Dendritic cell treated with granulocyte-macrophage colony-stimulating factor and Interleukin-4, amounts not matched to agents 40 ng/mL and 50 ng/mL, for 4 days (primary cell): ENCODE measurements around the gene SLC6A19.

Experiments used
- H3K27ac Mint-ChIP-seq: one replicate; pipeline ENCODE4 v1.8.0; 2022; ENCODE audit warnings: mild to moderate bottlenecking, mixed read lengths
- H3K27me3 Mint-ChIP-seq: one replicate; pipeline ENCODE4 v1.8.0; 2022; ENCODE audit warnings: mild to moderate bottlenecking, mixed read lengths
- H3K36me3 Mint-ChIP-seq: one replicate; pipeline ENCODE4 v1.8.0; 2022; ENCODE audit warnings: low read depth, mixed read lengths
- H3K4me1 Mint-ChIP-seq: one replicate; pipeline ENCODE4 v1.8.0; 2022; ENCODE audit warnings: low read depth, mixed read lengths
- H3K4me3 Mint-ChIP-seq: one replicate; pipeline ENCODE4 v1.8.0; 2022; ENCODE audit warnings: mild to moderate bottlenecking, moderate library complexity, mixed read lengths
- H3K9me3 Mint-ChIP-seq: one replicate; pipeline ENCODE4 v1.8.0; 2022; ENCODE audit warnings: mixed read lengths
- intact Hi-C: fragments of 100-400 bp; cut with micrococcal nuclease; formaldehyde crosslinking; loops from one replicate; pipeline ENCODE4 v1.15.0; 2022

The SLC6A19 gene

DNA sequence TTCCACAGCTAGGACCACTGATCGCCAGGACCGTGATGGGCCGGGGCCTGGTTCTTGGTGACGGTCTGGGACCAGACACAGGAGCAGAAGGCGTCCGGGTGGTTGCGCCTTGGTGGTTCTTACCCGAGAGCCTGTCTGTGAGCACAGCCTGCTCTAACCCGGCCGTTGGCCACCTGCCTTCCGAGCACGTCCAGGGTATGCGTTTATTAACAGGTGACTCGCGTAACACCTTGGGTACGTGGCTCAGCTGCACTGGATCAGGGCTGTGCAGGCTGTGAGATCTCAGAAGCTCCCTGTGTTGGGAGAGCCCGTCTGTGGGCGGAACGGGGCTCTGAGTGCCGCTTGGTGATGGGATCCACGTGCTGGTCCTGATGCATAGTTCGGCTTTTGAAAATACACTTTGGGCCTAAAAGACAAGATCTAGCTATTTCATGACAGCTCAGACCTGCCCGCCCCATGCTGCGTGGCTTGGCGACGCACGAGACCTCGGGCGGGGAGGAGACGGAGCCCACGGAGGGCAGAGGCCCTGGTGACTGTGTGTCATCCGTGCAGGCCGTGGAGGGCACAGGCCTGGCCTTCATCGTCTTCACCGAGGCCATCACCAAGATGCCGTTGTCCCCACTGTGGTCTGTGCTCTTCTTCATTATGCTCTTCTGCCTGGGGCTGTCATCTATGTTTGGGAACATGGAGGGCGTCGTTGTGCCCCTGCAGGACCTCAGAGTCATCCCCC is 17.1 kb downstream of the SLC6A19 start:
- intact Hi-C loops: no loop called here
- H3K27ac Mint-ChIP-seq: no peak overlapping the region
- no peaks in the 10 kb centered on the region for H3K9me3 Mint-ChIP-seq
- H3K36me3 Mint-ChIP-seq: no peaks in the 10 kb centered on the region
- no peaks in the 10 kb centered on the region for H3K27me3 Mint-ChIP-seq
- no peaks in the 10 kb centered on the region for H3K4me1 Mint-ChIP-seq
- no peak overlapping the region for H3K4me3 Mint-ChIP-seq

DNA sequence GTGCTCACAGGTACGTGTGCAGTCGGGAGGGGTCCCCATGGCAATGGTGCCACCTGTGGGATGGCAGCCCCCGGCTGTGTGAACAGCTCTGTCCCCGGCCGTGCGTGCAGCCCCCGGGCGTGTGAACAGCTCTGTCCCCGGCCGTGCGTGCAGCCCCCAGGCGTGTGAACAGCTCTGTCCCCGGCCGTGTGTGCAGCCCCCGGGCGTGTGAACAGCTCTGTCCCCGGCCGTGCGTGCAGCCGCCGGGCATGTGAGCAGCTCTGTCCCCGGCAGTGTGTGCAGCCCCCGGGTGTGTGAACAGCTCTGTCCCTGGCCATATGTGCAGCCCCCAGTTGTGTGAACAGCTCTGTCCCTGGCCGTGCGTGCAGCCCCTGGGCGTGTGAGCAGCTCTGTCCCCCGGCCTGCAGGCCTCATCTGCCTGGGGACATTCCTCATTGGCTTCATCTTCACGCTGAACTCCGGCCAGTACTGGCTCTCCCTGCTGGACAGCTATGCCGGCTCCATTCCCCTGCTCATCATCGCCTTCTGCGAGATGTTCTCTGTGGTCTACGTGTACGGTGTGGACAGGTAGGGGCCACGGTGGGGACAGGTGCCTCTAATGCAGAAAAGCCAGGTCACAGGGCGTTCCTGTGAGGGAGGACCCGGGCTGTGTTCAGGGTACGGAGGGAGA is 17.8 kb downstream of the SLC6A19 start:
- no peaks in the 10 kb centered on the region for H3K9me3 Mint-ChIP-seq
- no peak overlapping the region for H3K27ac Mint-ChIP-seq
- intact Hi-C loops: no loop called here

DNA sequence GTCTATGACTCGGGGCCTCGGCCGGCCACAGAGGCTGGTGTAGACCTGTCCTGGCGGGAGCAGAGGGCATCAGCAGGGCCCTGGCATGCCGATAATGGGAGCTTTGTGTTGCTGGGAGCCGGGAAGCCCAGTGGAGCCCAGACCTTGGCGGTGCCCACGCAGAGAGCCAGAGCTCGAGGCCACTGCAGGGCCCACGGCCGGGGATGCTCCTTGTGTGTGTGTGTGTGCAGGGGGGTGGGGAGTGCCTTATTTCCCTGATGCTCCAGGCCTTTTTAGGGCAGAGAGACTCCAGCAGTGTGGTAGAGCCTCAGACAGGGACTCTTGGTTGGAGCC is 18.3 kb downstream of the SLC6A19 start:
- intact Hi-C loops: no loop called here
- H3K4me1 Mint-ChIP-seq: no peaks in the 10 kb centered on the region
- no peaks in the 10 kb centered on the region for H3K9me3 Mint-ChIP-seq
- no peak overlapping the region for H3K27ac Mint-ChIP-seq
- no peak overlapping the region for H3K4me3 Mint-ChIP-seq
- H3K36me3 Mint-ChIP-seq: no peaks in the 10 kb centered on the region
- no peaks in the 10 kb centered on the region for H3K27me3 Mint-ChIP-seq

More for the DNA sequence above, 17.8 kb downstream of the SLC6A19 start:
- no peak overlapping the region for H3K4me3 Mint-ChIP-seq
- H3K36me3 Mint-ChIP-seq: no peaks in the 10 kb centered on the region
- no peaks in the 10 kb centered on the region for H3K27me3 Mint-ChIP-seq
- no peaks in the 10 kb centered on the region for H3K4me1 Mint-ChIP-seq

DNA sequence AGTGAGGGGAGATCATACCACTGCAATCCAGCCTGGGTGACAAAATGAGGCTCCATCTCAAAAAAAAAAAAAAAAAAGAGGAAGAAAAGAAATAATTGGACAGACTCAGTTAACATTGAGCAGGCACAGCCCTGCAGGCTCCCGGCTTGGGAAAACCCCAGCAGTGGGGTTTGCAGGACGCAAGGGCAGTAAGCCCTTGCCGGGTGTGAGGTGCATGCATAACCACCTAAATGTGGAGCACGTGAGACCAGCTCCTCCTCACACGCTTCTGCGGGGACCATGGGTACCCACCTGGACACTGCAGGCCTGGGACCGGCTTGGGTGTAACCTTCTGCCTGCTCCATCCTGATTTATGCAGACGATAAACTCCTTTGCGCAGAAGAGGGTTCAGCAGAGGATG is 19.0 kb downstream of the SLC6A19 start:
- intact Hi-C loops: no loop called here
- Mint-ChIP-seq H3K9me3 (no peaks in the 10 kb centered on the region), H3K4me3 (no peak overlapping the region), H3K4me1 (no peaks in the 10 kb centered on the region), H3K36me3 (no peaks in the 10 kb centered on the region), H3K27ac (no peak overlapping the region), H3K27me3 (no peaks in the 10 kb centered on the region)

DNA sequence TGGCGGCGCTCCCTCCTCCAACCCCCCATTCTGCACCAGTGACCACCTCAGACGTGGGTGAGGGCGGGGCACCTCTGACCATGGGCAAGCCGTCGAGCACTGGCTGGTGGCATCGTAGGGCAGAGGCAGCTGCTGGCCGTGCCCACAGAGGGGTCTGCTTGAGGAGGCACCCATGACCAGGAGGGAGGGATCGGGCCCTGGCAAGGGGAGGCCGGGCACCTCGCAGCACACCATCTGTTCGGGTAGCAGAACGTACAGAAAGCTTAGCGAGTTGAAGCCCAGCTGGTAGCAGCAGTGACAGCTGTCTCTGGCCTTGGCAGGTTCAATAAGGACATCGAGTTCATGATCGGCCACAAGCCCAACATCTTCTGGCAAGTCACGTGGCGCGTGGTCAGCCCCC is 19.4 kb downstream of the SLC6A19 start:
- H3K4me1 Mint-ChIP-seq: no peaks in the 10 kb centered on the region
- H3K4me3 Mint-ChIP-seq: no peak overlapping the region
- no peaks in the 10 kb centered on the region for H3K27me3 Mint-ChIP-seq
- intact Hi-C loops: no loop called here
- H3K27ac Mint-ChIP-seq: no peak overlapping the region
- H3K9me3 Mint-ChIP-seq: no peaks in the 10 kb centered on the region
- no peaks in the 10 kb centered on the region for H3K36me3 Mint-ChIP-seq

DNA sequence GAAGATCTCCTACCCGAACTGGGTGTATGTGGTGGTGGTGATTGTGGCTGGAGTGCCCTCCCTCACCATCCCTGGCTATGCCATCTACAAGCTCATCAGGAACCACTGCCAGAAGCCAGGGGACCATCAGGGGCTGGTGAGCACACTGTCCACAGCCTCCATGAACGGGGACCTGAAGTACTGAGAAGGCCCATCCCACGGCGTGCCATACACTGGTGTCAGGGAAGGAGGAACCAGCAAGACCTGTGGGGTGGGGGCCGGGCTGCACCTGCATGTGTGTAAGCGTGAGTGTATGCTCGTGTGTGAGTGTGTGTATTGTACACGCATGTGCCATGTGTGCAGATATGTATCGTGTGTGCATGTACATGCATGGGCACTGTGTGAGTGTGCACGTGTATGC is 20.3 kb downstream of the SLC6A19 start:
- intact Hi-C loops: no loop called here
- peaks cover under 1% of the 10 kb centered on the region for H3K27me3 Mint-ChIP-seq
- no peaks in the 10 kb centered on the region for H3K9me3 Mint-ChIP-seq
- H3K4me1 Mint-ChIP-seq: no peaks in the 10 kb centered on the region
- H3K27ac Mint-ChIP-seq: no peak overlapping the region
- no peak overlapping the region for H3K4me3 Mint-ChIP-seq
- H3K36me3 Mint-ChIP-seq: no peaks in the 10 kb centered on the region

DNA sequence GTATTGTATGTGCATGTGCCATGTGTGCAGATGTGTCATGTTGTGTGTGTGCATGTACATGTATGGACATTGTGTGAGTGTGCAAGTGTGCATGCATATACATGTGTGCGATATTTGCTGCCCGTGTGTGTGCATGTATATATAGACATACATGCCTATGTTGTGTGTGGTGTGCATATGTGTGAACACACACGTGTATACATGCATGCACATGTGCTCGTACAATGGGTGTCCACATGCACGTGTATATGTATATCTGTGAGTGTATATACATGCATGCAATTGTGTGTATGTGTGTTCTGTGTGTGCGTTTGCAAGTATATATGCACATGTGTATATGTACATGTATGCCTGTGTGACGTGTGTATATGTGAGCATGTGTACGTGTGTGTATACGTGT is 20.8 kb downstream of the SLC6A19 start:
- Mint-ChIP-seq H3K27me3 (peaks cover 4% of the 10 kb centered on the region), H3K27ac (no peak overlapping the region), H3K4me1 (no peaks in the 10 kb centered on the region), H3K4me3 (no peak overlapping the region), H3K9me3 (no peaks in the 10 kb centered on the region), H3K36me3 (no peaks in the 10 kb centered on the region)
- intact Hi-C loops: no loop called here

DNA sequence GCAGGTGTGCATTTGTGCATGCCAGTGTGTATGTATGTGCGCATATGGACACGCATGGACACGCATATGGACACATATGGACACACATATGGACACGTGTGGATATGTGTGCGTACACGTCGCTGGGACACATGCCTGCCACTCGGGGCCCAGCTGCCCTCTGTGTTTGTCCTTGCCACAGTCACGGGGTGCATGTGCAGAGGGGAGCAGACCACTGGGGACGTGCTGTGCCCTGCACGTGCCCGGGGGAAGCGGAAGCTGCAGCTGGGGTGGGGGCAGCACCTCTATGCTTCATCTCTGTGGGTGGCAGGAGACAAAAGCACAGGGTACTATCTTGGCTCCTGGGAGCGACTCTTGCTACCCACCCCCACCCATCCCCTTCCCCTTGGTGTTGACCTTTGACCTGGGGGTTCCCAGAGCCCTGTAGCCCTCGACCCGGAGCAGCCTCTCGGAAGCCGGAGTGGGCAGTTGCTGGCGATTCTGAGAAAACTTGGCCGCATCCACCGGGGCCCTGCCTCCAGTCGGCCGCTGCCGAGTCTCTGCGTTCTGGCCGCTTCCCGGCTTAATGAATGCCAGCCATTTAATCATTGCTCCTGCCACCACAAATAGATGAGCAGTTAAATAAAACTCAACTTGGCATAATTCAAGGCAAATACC is 21.4 kb downstream of the SLC6A19 start:
- Mint-ChIP-seq H3K9me3 (no peaks in the 10 kb centered on the region), H3K36me3 (no peaks in the 10 kb centered on the region), H3K4me1 (no peaks in the 10 kb centered on the region), H3K27me3 (peaks cover 6% of the 10 kb centered on the region), H3K27ac (no peak overlapping the region), H3K4me3 (no peak overlapping the region)
- intact Hi-C loops: no loop called here

DNA sequence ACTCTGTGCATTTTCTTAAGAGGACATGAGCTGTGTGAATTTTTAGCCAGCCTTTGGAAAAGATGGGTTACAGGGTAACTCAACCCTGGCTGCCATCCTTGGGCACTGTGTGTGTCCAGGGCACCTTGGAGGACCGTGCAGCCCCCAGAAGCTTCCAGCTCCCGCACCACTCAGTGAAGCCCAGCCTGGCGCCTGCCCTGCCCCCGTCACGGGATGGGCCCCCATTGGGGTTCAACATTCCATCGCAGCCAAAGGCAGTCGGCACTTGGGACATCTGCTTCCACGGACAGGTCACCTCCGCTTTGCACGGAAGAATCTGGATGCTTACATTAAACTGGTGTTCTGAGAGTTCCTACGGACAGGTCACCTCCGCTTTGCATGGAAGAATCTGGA is 21.9 kb downstream of the SLC6A19 start:
- Mint-ChIP-seq H3K4me3 (no peak overlapping the region), H3K9me3 (no peaks in the 10 kb centered on the region), H3K27me3 (peaks cover 11% of the 10 kb centered on the region), H3K4me1 (no peaks in the 10 kb centered on the region), H3K36me3 (no peaks in the 10 kb centered on the region), H3K27ac (no peak overlapping the region)
- intact Hi-C loops: no loop called here

DNA sequence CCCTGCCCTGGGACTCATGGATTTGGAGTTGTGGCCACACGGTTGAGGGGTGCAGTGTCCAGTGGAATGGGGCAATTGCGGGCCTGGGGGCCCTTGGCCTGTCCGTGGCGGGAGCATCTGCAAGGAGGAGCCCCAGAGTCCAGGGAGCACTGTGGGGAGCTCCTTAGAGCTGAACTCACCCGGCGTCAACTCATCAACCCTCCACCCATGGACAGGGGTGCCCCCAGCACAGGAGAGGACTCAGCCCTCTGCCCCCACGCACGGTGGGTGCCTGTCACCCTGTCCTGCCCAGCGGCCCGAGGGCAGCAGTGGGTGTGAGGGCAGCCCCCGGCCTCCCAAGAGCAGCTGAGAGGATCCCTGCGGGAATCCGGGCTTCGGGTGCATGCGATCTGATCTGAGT is 23.2 kb downstream of the SLC6A19 start:
- no peaks in the 10 kb centered on the region for H3K9me3 Mint-ChIP-seq
- no peaks in the 10 kb centered on the region for H3K4me1 Mint-ChIP-seq
- intact Hi-C loops: no loop called here
- H3K27me3 Mint-ChIP-seq: peaks cover 14% of the 10 kb centered on the region
- H3K27ac Mint-ChIP-seq: no peak overlapping the region
- H3K4me3 Mint-ChIP-seq: no peak overlapping the region
- H3K36me3 Mint-ChIP-seq: no peaks in the 10 kb centered on the region

DNA sequence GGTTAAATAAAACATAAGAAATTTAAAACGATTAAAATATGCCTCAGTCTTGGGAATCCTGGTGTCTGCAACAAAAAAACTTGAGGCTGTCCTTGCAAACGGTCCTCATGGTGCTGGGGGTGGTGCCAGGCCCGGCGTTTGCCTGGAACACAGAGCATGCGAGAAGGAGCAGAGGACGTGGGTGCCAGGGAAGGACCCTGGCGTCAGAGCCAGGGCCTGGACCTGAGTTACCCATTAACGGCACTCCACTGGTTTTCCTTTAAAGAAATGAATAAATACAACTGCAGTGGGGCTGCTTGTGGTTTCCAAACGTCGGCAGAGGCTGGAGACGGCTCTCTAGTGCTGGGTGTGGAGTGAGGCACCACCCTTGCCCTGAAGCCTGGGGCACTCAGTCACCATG is 23.7 kb downstream of the SLC6A19 start, which contains the start of gene SLC6A18:
TSS of gene SLC6A18 (plus strand) at position 301 of the 400 bp plus-strand sequence. CDS start at position 398, 97 bp downstream.
- Mint-ChIP-seq H3K27me3 (peaks cover 14% of the 10 kb centered on the region), H3K4me3 (no peak within 1 kb of the TSS), H3K4me1 (no peaks in the 10 kb centered on the region), H3K27ac (no peak within 1 kb of the TSS), H3K9me3 (no peaks in the 10 kb centered on the region), H3K36me3 (no peaks in the 10 kb centered on the region)
- intact Hi-C loops: no loop called here

DNA sequence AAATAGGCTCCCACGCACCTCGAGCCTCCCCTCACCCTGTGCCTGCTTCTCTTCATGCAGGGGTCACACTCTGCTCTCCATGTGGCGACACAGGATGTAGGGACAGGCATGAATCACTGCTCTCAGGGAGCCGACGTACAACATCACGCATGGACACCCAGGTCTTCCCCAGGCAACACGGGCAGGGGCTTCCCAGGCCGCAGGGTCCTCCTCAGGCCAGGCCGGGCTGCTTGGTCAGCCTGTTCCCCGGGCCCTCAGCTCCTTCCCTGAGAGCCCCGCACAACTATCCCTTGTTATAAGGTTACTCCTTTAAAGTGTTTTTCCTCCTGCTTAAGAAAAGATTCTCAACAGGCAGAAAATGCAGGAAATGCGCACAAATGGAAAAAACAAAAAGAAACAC is 24.8 kb downstream of the SLC6A19 start:
- Mint-ChIP-seq H3K4me3 (no peak overlapping the region), H3K36me3 (no peaks in the 10 kb centered on the region), H3K9me3 (no peaks in the 10 kb centered on the region), H3K27me3 (peaks cover 14% of the 10 kb centered on the region), H3K4me1 (no peaks in the 10 kb centered on the region), H3K27ac (no peak overlapping the region)
- intact Hi-C loops: no loop called here

DNA sequence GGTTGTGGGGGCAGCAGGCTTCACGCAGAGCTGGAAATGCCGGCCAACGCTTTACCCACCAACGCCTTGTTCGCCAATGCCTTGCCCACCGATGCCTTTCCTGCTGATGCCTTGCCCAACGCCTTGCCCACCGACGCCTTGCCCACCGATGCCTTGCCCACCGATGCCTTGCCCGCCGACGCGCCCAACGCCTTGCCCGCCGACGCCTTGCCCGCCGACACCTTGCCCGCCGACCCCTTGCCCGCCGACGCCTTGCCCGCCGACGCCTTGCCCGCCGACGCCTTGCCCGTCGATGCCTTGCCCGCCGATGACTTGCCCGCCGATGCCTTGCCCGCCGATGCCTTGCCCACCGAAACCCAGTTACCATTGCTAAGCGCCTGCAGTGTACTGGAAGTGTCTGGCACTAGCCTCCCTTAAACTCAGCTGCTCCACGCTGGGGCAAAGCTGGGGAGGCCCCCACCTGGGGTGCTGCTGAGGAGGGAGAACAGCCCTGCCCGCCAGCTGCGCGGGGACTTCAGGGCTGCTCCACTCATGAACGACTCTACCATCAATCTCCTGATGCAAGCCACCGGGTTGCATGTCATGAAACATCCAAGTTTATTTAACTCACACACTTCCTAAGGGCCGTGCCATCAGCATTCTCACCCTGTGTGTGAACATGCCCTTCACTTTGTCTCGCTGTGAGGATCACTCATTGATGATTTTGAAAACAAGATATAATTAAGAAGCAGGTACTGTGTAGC is 25.6 kb downstream of the SLC6A19 start:
- Mint-ChIP-seq H3K4me3 (no peak overlapping the region), H3K9me3 (no peaks in the 10 kb centered on the region), H3K36me3 (no peaks in the 10 kb centered on the region), H3K27ac (no peak overlapping the region), H3K4me1 (no peaks in the 10 kb centered on the region), H3K27me3 (peaks cover 14% of the 10 kb centered on the region)
- intact Hi-C loops: no loop called here

DNA sequence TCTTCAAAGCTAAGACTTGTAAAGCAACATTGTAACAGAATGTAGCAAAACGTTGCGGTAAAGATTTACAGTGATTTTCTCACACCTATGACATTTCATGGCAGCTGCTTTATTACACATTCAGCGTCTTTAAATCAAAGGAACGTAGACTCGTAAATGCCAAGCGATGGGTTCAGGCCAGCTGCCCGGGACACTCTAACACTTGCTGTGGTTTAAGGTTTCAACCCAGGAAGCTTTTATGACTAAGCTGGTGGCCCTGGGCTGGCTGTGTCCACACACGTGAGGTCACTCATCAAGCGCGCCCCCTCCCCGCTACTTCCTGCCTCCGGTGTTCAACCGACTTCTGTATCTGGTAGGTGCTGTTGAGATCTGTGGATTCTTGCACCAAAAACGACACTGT is 26.3 kb downstream of the SLC6A19 start:
- Mint-ChIP-seq H3K9me3 (no peaks in the 10 kb centered on the region), H3K27ac (no peak overlapping the region), H3K36me3 (no peaks in the 10 kb centered on the region), H3K27me3 (peaks cover 14% of the 10 kb centered on the region), H3K4me3 (no peak overlapping the region), H3K4me1 (no peaks in the 10 kb centered on the region)
- intact Hi-C loops: no loop called here
